Measurements from ENCODE around the gene MTHFSD. TPM values are rescaled to one million over a fixed set of nuclear protein-coding genes. Genes with fewer than 3 reads are reported as not detected.

MTHFSD gene
- total and polyA plus RNA-seq, 3 donors from 2014 or later = 42.2 to 55.6 (median 45.0) TPM

GRCh38 chr16:86492961-86493629 is 61.9 kb downstream of the MTHFSD start:
- DNase-seq = no peak

GRCh38 chr16:86492267-86492960 is 62.6 kb downstream of the MTHFSD start:
- no peak overlapping the region for H3K27ac ChIP-seq
- intact Hi-C loops (cut with DNase I; ENCODE audit: low total_unique reads) = no loop called here
- no peaks in the 10 kb centered on the region for H3K4me1 ChIP-seq
- 70 to 87% methylated on average over 4 of the region's 4 CpGs for WGBS, 2 donors
- TF ChIP-seq POLR2A (IDR thresholded peaks at IDR 0.05) = no peak
- no peak for TF ChIP-seq CTCF (IDR thresholded peaks at IDR 0.05)
- no peak overlapping the region for H3K4me3 ChIP-seq
- H3K9me3 ChIP-seq = no peaks in the 10 kb centered on the region
- no peaks in the 10 kb centered on the region for H3K36me3 ChIP-seq (ENCODE audit: low read depth, missing control alignments)
- no peak for DNase-seq
- no peaks in the 10 kb centered on the region for H3K27me3 ChIP-seq

More at GRCh38 chr16:86492961-86493629, 61.9 kb downstream of the MTHFSD start:
- intact Hi-C loops (cut with DNase I; ENCODE audit: low total_unique reads) = no loop called here
- Histone ChIP-seq H3K4me3 (no peak overlapping the region), H3K27me3 (no peaks in the 10 kb centered on the region), H3K9me3 (no peaks in the 10 kb centered on the region), H3K27ac (no peak overlapping the region), H3K36me3 (ENCODE audit: low read depth, missing control alignments) (no peaks in the 10 kb centered on the region), H3K4me1 (no peaks in the 10 kb centered on the region)
- TF ChIP-seq POLR2A (IDR thresholded peaks at IDR 0.05) (no peak), CTCF (IDR thresholded peaks at IDR 0.05) (no peak)
- WGBS, 2 donors = 39% methylated on average over 9 of the region's 9 CpGs; no CpG with 5 or more reads in 1 of the 2 donors

DNA sequence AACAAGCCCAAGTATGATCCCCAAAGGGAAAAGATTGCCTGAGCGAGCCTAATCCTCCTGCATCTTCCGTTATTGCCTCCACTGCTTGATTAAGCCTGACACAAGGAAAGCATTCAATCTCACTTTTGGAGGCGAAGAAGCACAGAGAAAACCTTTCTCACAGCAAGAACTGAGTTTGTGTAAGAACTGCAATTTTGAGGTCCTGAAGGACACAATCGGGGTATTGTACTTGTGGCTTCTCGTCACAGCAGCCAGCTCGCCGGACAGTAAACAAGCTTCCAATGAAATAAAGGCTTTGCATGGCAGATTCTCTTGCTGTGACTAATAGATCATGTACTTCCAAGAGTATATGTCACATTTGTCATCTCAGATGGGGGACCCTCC is 63.4 kb downstream of the MTHFSD start:
- no peaks in the 10 kb centered on the region for H3K9me3 ChIP-seq
- no peak overlapping the region for H3K27ac ChIP-seq
- H3K4me3 ChIP-seq = no peak overlapping the region
- intact Hi-C loops (cut with DNase I; ENCODE audit: low total_unique reads) = no loop called here
- WGBS, 2 donors = 79 to 89% methylated on average over 7 of the region's 7 CpGs
- H3K4me1 ChIP-seq = no peaks in the 10 kb centered on the region
- no peak for TF ChIP-seq CTCF (IDR thresholded peaks at IDR 0.05)
- TF ChIP-seq POLR2A (IDR thresholded peaks at IDR 0.05) = no peak
- no peaks in the 10 kb centered on the region for H3K36me3 ChIP-seq (ENCODE audit: low read depth, missing control alignments)
- no peak for DNase-seq
- no peaks in the 10 kb centered on the region for H3K27me3 ChIP-seq

GRCh38 chr16:86490859-86491639 is 64.0 kb downstream of the MTHFSD start:
- intact Hi-C loops (cut with DNase I; ENCODE audit: low total_unique reads) = no loop called here
- WGBS, 2 donors = 86 to 92% methylated on average over 11 to 13 of the region's 13 CpGs
- H3K27ac ChIP-seq = no peak overlapping the region
- H3K4me1 ChIP-seq = no peaks in the 10 kb centered on the region
- H3K27me3 ChIP-seq = no peaks in the 10 kb centered on the region
- H3K36me3 ChIP-seq (ENCODE audit: low read depth, missing control alignments) = no peaks in the 10 kb centered on the region
- no peaks in the 10 kb centered on the region for H3K9me3 ChIP-seq
- H3K4me3 ChIP-seq = no peak overlapping the region
- DNase-seq = no peak
- TF ChIP-seq POLR2A (IDR thresholded peaks at IDR 0.05) (no peak), CTCF (IDR thresholded peaks at IDR 0.05) (no peak)
